H9 (cell line): Measurements from ENCODE around the gene SLC47A2. TPM values are rescaled to one million over a fixed set of nuclear protein-coding genes. Genes with fewer than 3 reads are reported as not detected.

Experiments used
- DNase-seq: peaks from one replicate; pipeline ENCODE4 v3.0.0-alpha.2; 2017
- H2AFZ ChIP-seq: one replicate; pipeline ENCODE4 v1.6.1; 2013; ENCODE audit warnings: mild to moderate bottlenecking, low read length, control low read depth, moderate library complexity
- H2AK5ac ChIP-seq: 2 replicates; pipeline ENCODE4 v1.6.1; 2013; ENCODE audit warnings: low read length, control low read depth, mixed read lengths; ENCODE audit not compliant: insufficient read length
- H2BK120ac ChIP-seq: one replicate; pipeline ENCODE4 v1.6.1; 2013; ENCODE audit warnings: low read depth, mild to moderate bottlenecking, low read length, control low read depth, inconsistent platforms; ENCODE audit not compliant: poor library complexity, severe bottlenecking
- H2BK12ac ChIP-seq: 2 replicates; pipeline ENCODE4 v1.6.1; 2013; ENCODE audit warnings: low read length, control low read depth, mixed read lengths, low read depth; ENCODE audit not compliant: insufficient read length
- H2BK15ac ChIP-seq: 2 replicates; pipeline ENCODE4 v1.6.1; 2013; ENCODE audit warnings: low read depth, low read length, control low read depth
- H2BK20ac ChIP-seq: one replicate; pipeline ENCODE4 v1.6.1; 2013; ENCODE audit warnings: low read depth, mild to moderate bottlenecking, low read length, control low read depth, inconsistent platforms; ENCODE audit not compliant: poor library complexity, severe bottlenecking
- H2BK5ac ChIP-seq: 2 replicates; pipeline ENCODE4 v1.6.1; 2013; ENCODE audit warnings: low read length, control low read depth, mixed read lengths; ENCODE audit not compliant: insufficient read length
- H3K14ac ChIP-seq: 2 replicates; pipeline ENCODE4 v1.6.1; 2013; ENCODE audit warnings: low read length, control low read depth; ENCODE audit not compliant: insufficient read depth
- H3K18ac ChIP-seq: 2 replicates; pipeline ENCODE4 v1.6.1; 2013; ENCODE audit warnings: low read depth, mild to moderate bottlenecking, mixed read lengths, low read length, control low read depth; ENCODE audit not compliant: insufficient read length
- H3K23ac ChIP-seq: 2 replicates; pipeline ENCODE4 v1.6.1; 2013; ENCODE audit warnings: low read length, control low read depth, mixed read lengths, low read depth; ENCODE audit not compliant: insufficient read length
- H3K23me2 ChIP-seq: 2 replicates; pipeline ENCODE4 v1.6.1; 2013; ENCODE audit warnings: low read depth, mild to moderate bottlenecking, mixed read lengths, low read length, control low read depth; ENCODE audit not compliant: insufficient read length, poor library complexity, severe bottlenecking
- H3K27ac ChIP-seq: 2 replicates; pipeline ENCODE4 v1.5.1; 2013; ENCODE audit warnings: low read length, control low read depth, mixed read lengths, low read depth; ENCODE audit not compliant: insufficient read length
- H3K27me3 ChIP-seq: 2 replicates; pipeline ENCODE4 v1.6.1; 2013; ENCODE audit warnings: low read length, control low read depth, inconsistent platforms; ENCODE audit not compliant: insufficient read depth
- H3K4ac ChIP-seq: 2 replicates; pipeline ENCODE4 v1.6.1; 2013; ENCODE audit warnings: low read depth, mild to moderate bottlenecking, control low read depth, inconsistent platforms, low read length, moderate library complexity
- H3K4me1 ChIP-seq: 2 replicates; pipeline ENCODE4 v1.6.1; 2013; ENCODE audit warnings: low read length, control low read depth, inconsistent platforms; ENCODE audit not compliant: insufficient read depth
- H3K4me2 ChIP-seq: 2 replicates; pipeline ENCODE4 v1.6.1; 2013; ENCODE audit warnings: low read length, control low read depth, mixed read lengths; ENCODE audit not compliant: insufficient read length, insufficient read depth
- H3K56ac ChIP-seq: 2 replicates; pipeline ENCODE4 v1.6.1; 2013; ENCODE audit warnings: low read depth, mild to moderate bottlenecking, mixed read lengths, low read length, control low read depth; ENCODE audit not compliant: insufficient read length
- H3K79me1 ChIP-seq: 2 replicates; pipeline ENCODE4 v1.6.1; 2013; ENCODE audit warnings: low read depth, mild to moderate bottlenecking, moderate library complexity, low read length, control low read depth, inconsistent platforms; ENCODE audit not compliant: insufficient read depth, poor library complexity, severe bottlenecking
- H3K79me2 ChIP-seq: 2 replicates; pipeline ENCODE4 v1.6.1; 2013; ENCODE audit warnings: low read length, control low read depth, inconsistent platforms; ENCODE audit not compliant: insufficient read depth
- H3K9ac ChIP-seq: 2 replicates; pipeline ENCODE4 v1.6.1; 2013; ENCODE audit warnings: low read length, control low read depth, mixed read lengths; ENCODE audit not compliant: insufficient read length; ENCODE audit errors: extremely low read depth
- H3K9me3 ChIP-seq: one replicate; pipeline ENCODE4 v1.6.1; 2013; ENCODE audit warnings: low read depth, low read length, inconsistent platforms; ENCODE audit not compliant: control insufficient read depth
- H3T11ph ChIP-seq: one replicate; pipeline ENCODE4 v1.6.1; 2013; ENCODE audit warnings: mild to moderate bottlenecking, low read length, control low read depth, inconsistent platforms
- H4K20me1 ChIP-seq: one replicate; pipeline ENCODE4 v1.6.1; 2013; ENCODE audit not compliant: control insufficient read depth, insufficient read length, insufficient read depth
- H4K5ac ChIP-seq: 2 replicates; pipeline ENCODE4 v1.6.1; 2013; ENCODE audit warnings: low read depth, mild to moderate bottlenecking, mixed read lengths, low read length, control low read depth; ENCODE audit not compliant: insufficient read length
- H4K8ac ChIP-seq: replicated peaks from 2 replicates; pipeline ENCODE4 v1.6.1; 2013; ENCODE audit warnings: low read length, control low read depth, mixed read lengths, low read depth; ENCODE audit not compliant: insufficient read length
- H4K91ac ChIP-seq: 2 replicates; pipeline ENCODE4 v1.6.1; 2013; ENCODE audit warnings: low read depth, mild to moderate bottlenecking, moderate library complexity, mixed read lengths, low read length, control low read depth; ENCODE audit not compliant: insufficient read length
- H3K27ac Mint-ChIP-seq, 3 experiments: 2 replicates in 2 of 3; 3 replicates in 1 of 3; pipeline ENCODE4 v1.8.0; 2020 to 2021; ENCODE audit warnings: mixed read lengths in 3 of 3, mild to moderate bottlenecking in 1 of 3, moderate library complexity in 1 of 3
- H3K27me3 Mint-ChIP-seq: 2 replicates; pipeline ENCODE4 v1.8.0; 2021; ENCODE audit warnings: low read depth, mild to moderate bottlenecking, moderate library complexity, mixed read lengths
- H3K36me3 Mint-ChIP-seq, 3 experiments: 2 replicates in 2 of 3; 3 replicates in 1 of 3; pipeline ENCODE4 v1.8.0; 2020 to 2021; ENCODE audit warnings: low read depth in 3 of 3, mixed read lengths in 3 of 3; ENCODE audit not compliant: insufficient read depth in 1 of 3
- H3K4me1 Mint-ChIP-seq, 2 experiments: 2 replicates each; pipeline ENCODE4 v1.8.0; 2020; ENCODE audit warnings: mixed read lengths in 2 of 2
- H3K4me3 Mint-ChIP-seq, 2 experiments: 2 replicates in 1 of 2; 3 replicates in 1 of 2; pipeline ENCODE4 v1.8.0; 2020 to 2021; ENCODE audit warnings: mild to moderate bottlenecking in 2 of 2, mixed read lengths in 2 of 2, moderate library complexity in 1 of 2
- H3K9me3 Mint-ChIP-seq, 2 experiments: 2 replicates in 1 of 2; 3 replicates in 1 of 2; pipeline ENCODE4 v1.8.0; 2020; ENCODE audit warnings: mild to moderate bottlenecking in 2 of 2, mixed read lengths in 2 of 2, moderate library complexity in 1 of 2
- CTCF ChIP-seq: fragments of 200-600 bp; sonication (generic); conservative IDR thresholded peaks from 3 replicates; pipeline ENCODE4 v1.8.0; 2021; ENCODE audit warnings: antibody characterized with exemption, mild to moderate bottlenecking
- WGBS: extraction: QIAGEN DNeasy Blood & Tissue Kit; methylation state at CpG from one replicate; pipeline ENCODE4 v1.1.7; 2013; ENCODE audit warnings: missing lambda C conversion rate, low lambda C conversion rate, mixed read lengths; ENCODE audit not compliant: insufficient read length; ENCODE audit errors: extremely low coverage; 5-methylcytosine and 5-hydroxymethylcytosine counted together
- total RNA-seq: library from RNA; stranded (reverse); gene quantifications from 2 replicates; pipeline ENCODE4 v1.2.1, GENCODE V29; 2021

Gene SLC47A2
- total RNA-seq, 1 experiment from 2014 or later: not detected

- WGBS: no CpG with 5 or more reads among the region's 1 CpG
- Histone ChIP-seq H3K27me3 (no peaks in the 10 kb centered on the region; the same call in 1 of the 2 replicates), H3K14ac (no peak overlapping the region), H4K8ac (no peak overlapping the region), H4K20me1 (peaks cover 2% of the 10 kb centered on the region), H2AFZ (no peak overlapping the region), H3K18ac (no peak overlapping the region), H2BK120ac (no peak overlapping the region), H3K79me1 (peaks cover 7% of the 10 kb centered on the region), H3K79me2 (peaks cover 15% of the 10 kb centered on the region; the same call in 1 of the 2 replicates), H3K4me1 (0 out of 2 replicates have a peak, but pooled peaks cover 3% of the 10 kb centered on the region), H2AK5ac (no peak overlapping the region), H3K9me3 (peaks cover 11% of the 10 kb centered on the region), H3K4me2 (no peak overlapping the region), H2BK12ac (no peak overlapping the region), H4K91ac (no peak overlapping the region), H4K5ac (no peak overlapping the region), H3K4ac (no peak overlapping the region), H2BK15ac (no peak overlapping the region), H3K23me2 (peaks cover 10% of the 10 kb centered on the region), H3K23ac (no peak overlapping the region), H3K9ac (no peak overlapping the region), H2BK5ac (no peak overlapping the region), H3K56ac (no peak overlapping the region), H3T11ph (no peak overlapping the region), H2BK20ac (no peak overlapping the region), H3K27ac (no peak overlapping the region)
- no peak for TF ChIP-seq CTCF
- Mint-ChIP-seq H3K4me3 (peak overlapping the region; percentile 82 to 85; a peak in 4 of 5 replicates), H3K36me3 (peaks cover 38 to 41% (median 40%) of the 10 kb centered on the region in 3 experiments), H3K9me3 (peaks cover 19 to 22% of the 10 kb centered on the region in 2 experiments), H3K27ac (peak overlapping the region in 1 of 3 experiments; percentile 40; a peak in 1 of 7 replicates), H3K27me3 (peaks cover 8% of the 10 kb centered on the region), H3K4me1 (peaks cover 35 to 39% of the 10 kb centered on the region in 2 experiments)
- no peak for DNase-seq
Observed at GRCh38 chr17:19650826-19651225, 65.6 kb downstream of the SLC47A2 start.
